GM12875 (cell line): ENCODE results near the gene GJA4.
"Not testable (repeated sequence)": the region's sequence is repeated elsewhere in the genome, so short reads cannot be mapped to it uniquely, and the experiment has no call there.

Source experiments
- H3K4me3 ChIP-seq: one replicate; pipeline ENCODE4 v1.5.1; 2011; ENCODE audit warnings: low read depth, low read length, control low read depth
- CTCF ChIP-seq: IDR thresholded peaks from 2 replicates; pipeline ENCODE4 v1.5.1; 2011; ENCODE audit warnings: low read depth, mild to moderate bottlenecking, control low read depth, inconsistent platforms, low read length, moderate library complexity, borderline replicate concordance; ENCODE audit not compliant: insufficient read depth

The GJA4 gene

GRCh38 chr1:34806396-34806795 is 13.6 kb downstream of the GJA4 start:
- H3K4me3 ChIP-seq: no peak overlapping the region
- no peak for TF ChIP-seq CTCF

GRCh38 chr1:34808051-34808810 is 15.4 kb downstream of the GJA4 start:
- H3K4me3 ChIP-seq: no peak overlapping the region

GRCh38 chr1:34810781-34811180 is 18.0 kb downstream of the GJA4 start:
- not testable (repeated sequence) for H3K4me3 ChIP-seq

More at GRCh38 chr1:34808051-34808810, 15.4 kb downstream of the GJA4 start:
- TF ChIP-seq CTCF: no peak

GRCh38 chr1:34816332-34816731 is 23.5 kb downstream of the GJA4 start:
- TF ChIP-seq CTCF: no peak
- H3K4me3 ChIP-seq: no peak overlapping the region

GRCh38 chr1:34816778-34817177 is 24.0 kb downstream of the GJA4 start:
- TF ChIP-seq CTCF: no peak
- no peak overlapping the region for H3K4me3 ChIP-seq

GRCh38 chr1:34818862-34819261 is 26.1 kb downstream of the GJA4 start:
- not testable (repeated sequence) for H3K4me3 ChIP-seq

- TF ChIP-seq CTCF: no peak
- no peak overlapping the region for H3K4me3 ChIP-seq
These were observed 29.4 kb downstream of the GJA4 start for GRCh38 chr1:34822202-34822601.

- H3K4me3 ChIP-seq: no peak overlapping the region
- TF ChIP-seq CTCF: no peak
These were observed 32.1 kb downstream of the GJA4 start for GRCh38 chr1:34824817-34825454.
